Gastroesophageal sphincter (tissue), 3 donors: Measurements from ENCODE around the gene SIGLEC6.

Source experiments
- CTCF ChIP-seq, 4 experiments: fragments of 200-600 bp in 2 of 4; fragments of 450-650 bp in 2 of 4; sonication (generic) in 1 of 4; IDR thresholded peaks; one replicate each; pipeline ENCODE4 v1.5.1; 2017 to 2019; ENCODE audit warnings: antibody characterized with exemption in 4 of 4, mild to moderate bottlenecking in 2 of 4, moderate library complexity in 2 of 4
- EP300 ChIP-seq: sonication (generic); formaldehyde crosslinking; IDR thresholded peaks from one replicate; pipeline ENCODE4 v1.6.1; 2017; ENCODE audit warnings: antibody characterized with exemption, mild to moderate bottlenecking
- POLR2A ChIP-seq, 2 donors: fragments of 450-650 bp; IDR thresholded peaks; one replicate each; pipeline ENCODE4 v1.6.1; 2017; ENCODE audit warnings: antibody characterized with exemption in 2 of 2, mild to moderate bottlenecking in 2 of 2, moderate library complexity in 1 of 2

DNA sequence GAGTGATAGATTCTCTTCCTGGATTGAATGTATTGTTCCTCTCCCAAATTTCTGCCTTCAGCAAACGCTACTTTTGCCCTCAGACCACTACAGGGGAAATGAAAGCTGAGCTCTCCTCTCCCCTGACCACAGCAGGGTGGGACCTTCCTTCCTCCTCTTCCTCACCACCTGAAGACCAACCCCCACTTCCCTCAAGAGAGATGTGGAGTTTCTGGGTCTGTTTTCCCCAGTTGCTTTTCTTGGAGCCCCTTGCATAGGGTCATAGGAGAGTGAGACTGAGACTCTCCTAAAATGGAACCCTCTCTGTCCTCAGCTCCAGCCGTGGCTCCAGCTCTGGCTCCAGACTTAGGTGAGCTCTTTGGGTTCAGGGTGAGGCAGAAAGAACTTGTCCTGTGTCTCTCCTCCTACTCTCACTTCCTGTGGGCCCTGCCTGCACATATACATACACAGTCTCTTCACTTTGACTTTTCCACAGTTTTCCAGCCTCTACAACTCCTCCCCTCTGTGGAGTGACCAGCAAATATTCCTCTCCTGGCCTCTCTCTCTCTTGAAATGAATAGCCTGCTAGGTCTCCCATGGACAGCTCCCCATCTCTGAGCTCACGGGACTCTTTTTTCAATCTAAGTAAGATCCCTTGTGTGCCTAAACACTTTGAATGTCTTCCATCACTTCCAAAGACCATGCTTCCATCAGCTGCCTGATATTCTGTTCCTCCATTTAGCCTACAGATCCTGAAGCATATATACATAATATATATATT is 20.4 kb upstream of the SIGLEC6 start:
- TF ChIP-seq EP300 (no peak), CTCF (IDR thresholded peaks at IDR 0.05) (no peak), POLR2A (IDR thresholded peaks at IDR 0.05) (no peak)
